Measurements from ENCODE around the gene CELF5. TPM values are rescaled to one million over a fixed set of nuclear protein-coding genes. Genes with fewer than 3 reads are reported as not detected.

CELF5 gene
- total RNA-seq, 4 donors from 2014 or later, result 0.27 to 0.48 TPM; not detected in 2

DNA sequence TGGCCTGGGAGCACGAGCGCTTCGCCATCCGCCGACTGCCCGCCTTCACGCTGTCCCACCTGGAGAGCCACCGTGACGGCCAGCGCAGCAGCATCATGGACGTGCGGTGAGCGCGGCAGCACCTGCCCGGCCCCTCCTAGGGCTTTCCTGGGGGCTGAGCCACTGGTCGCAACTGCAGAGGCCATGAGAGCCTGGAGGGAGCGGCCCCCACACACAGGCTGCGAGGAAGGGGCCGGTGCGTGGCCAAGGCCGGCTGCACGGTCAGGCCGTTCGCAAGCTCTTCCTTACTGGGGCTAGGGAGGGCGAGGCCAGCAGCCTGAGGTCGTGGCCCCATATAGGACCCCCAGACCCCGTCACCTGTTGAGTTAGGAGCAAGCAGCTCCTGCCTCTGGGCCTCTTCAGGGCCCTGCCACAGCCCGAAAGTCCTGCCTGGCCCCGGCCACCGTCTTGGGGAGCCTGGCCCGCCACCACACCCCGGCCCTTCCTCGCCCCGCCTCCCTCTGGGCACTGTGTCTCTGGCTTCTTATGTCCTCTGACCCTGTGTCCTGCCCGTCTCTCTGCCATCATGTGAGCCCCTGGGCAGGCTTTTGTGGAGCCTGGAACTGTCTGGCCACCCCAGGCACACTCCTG is 19.7 kb upstream of the CELF5 start:
- H3K27me3 ChIP-seq, result no peaks in the 10 kb centered on the region
- DNase-seq, result no peak
- in situ Hi-C loops (cut with MboI; ENCODE audit: low pct_ligation_motif_present in 1 of 4, low pct_unique_long_range_greater_than_20kb in 1 of 4, low sequenced_read_pairs in 3 of 4), result no loop called here
- TF ChIP-seq POLR2AphosphoS5 (IDR thresholded peaks at IDR 0.05), result no peak
- TF ChIP-seq POLR2A (IDR thresholded peaks at IDR 0.05), result no peak
- TF ChIP-seq, protein P1, sequence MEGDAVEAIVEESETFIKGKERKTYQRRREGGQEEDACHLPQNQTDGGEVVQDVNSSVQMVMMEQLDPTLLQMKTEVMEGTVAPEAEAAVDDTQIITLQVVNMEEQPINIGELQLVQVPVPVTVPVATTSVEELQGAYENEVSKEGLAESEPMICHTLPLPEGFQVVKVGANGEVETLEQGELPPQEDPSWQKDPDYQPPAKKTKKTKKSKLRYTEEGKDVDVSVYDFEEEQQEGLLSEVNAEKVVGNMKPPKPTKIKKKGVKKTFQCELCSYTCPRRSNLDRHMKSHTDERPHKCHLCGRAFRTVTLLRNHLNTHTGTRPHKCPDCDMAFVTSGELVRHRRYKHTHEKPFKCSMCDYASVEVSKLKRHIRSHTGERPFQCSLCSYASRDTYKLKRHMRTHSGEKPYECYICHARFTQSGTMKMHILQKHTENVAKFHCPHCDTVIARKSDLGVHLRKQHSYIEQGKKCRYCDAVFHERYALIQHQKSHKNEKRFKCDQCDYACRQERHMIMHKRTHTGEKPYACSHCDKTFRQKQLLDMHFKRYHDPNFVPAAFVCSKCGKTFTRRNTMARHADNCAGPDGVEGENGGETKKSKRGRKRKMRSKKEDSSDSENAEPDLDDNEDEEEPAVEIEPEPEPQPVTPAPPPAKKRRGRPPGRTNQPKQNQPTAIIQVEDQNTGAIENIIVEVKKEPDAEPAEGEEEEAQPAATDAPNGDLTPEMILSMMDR (IDR thresholded peaks at IDR 0.05), result no peak
- TF ChIP-seq EP300 (IDR thresholded peaks at IDR 0.05; ENCODE audit: low read depth), result no peak
- intact Hi-C loops (cut with DNase I; ENCODE audit: low total_unique reads), result no loop called here
- 95% methylated on average over 35 of the region's 35 CpGs; no CpG with 5 or more reads in 1 of the 2 donors for WGBS, 2 donors (ENCODE audit: low coverage in 1 of 2)
- no peak overlapping the region for H3K27ac ChIP-seq
- no peaks in the 10 kb centered on the region for H3K4me1 ChIP-seq
- peaks cover 0 to 34% (median 3%) of the 10 kb centered on the region in 4 donors for H3K36me3 ChIP-seq
- H3K9me3 ChIP-seq, result no peaks in the 10 kb centered on the region
- H3K4me3 ChIP-seq, result no peak overlapping the region

DNA sequence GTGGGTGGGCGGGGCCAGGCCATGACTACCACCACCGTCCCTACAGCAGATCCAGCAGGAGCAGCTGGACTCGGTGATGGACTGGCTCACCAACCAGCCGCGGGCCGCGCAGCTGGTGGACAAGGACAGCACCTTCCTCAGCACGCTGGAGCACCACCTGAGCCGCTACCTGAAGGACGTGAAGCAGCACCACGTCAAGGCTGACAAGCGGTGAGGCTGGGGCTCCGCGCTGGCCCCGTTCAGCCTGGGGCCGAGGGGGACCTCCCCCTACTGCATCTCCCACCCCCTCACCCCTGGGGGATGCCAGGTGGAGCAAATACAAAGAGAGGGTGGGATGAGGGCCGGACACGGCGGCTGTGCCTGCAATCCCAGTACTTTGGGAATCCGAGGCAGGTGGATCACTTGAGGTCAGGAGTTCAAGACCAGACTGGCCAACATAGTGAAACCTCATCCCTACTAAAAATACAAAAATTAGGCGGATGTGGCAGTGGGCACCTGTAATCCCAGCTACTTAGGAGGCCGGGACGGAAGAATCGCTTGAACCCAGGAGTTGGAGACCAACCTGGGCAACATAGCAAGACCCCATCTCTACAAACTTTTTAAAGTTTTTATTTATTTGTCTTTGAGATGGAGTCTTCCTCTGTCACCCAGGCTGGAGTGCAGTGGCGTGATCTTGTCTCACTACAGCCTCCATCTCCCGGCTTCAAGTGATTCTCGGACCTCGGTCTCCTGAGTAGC is 18.1 kb upstream of the CELF5 start:
- Histone ChIP-seq H3K36me3 (peaks cover 0 to 34% (median 3%) of the 10 kb centered on the region in 4 donors), H3K4me1 (no peaks in the 10 kb centered on the region), H3K27me3 (no peaks in the 10 kb centered on the region), H3K27ac (no peak overlapping the region), H3K9me3 (no peaks in the 10 kb centered on the region), H3K4me3 (no peak overlapping the region)
- DNase-seq, result no peak
- intact Hi-C loops (cut with DNase I; ENCODE audit: low total_unique reads) (no loop called here), in situ Hi-C loops (cut with MboI; ENCODE audit: low pct_ligation_motif_present in 1 of 4, low pct_unique_long_range_greater_than_20kb in 1 of 4, low sequenced_read_pairs in 3 of 4) (no loop called here)
- WGBS, 2 donors (ENCODE audit: low coverage in 1 of 2), result 96% methylated on average over 4 to 17 of the region's 28 CpGs
- TF ChIP-seq, protein P1 (IDR thresholded peaks at IDR 0.05), result no peak
- TF ChIP-seq POLR2AphosphoS5 (IDR thresholded peaks at IDR 0.05) (no peak), EP300 (IDR thresholded peaks at IDR 0.05; ENCODE audit: low read depth) (no peak), POLR2A (IDR thresholded peaks at IDR 0.05) (no peak)

DNA sequence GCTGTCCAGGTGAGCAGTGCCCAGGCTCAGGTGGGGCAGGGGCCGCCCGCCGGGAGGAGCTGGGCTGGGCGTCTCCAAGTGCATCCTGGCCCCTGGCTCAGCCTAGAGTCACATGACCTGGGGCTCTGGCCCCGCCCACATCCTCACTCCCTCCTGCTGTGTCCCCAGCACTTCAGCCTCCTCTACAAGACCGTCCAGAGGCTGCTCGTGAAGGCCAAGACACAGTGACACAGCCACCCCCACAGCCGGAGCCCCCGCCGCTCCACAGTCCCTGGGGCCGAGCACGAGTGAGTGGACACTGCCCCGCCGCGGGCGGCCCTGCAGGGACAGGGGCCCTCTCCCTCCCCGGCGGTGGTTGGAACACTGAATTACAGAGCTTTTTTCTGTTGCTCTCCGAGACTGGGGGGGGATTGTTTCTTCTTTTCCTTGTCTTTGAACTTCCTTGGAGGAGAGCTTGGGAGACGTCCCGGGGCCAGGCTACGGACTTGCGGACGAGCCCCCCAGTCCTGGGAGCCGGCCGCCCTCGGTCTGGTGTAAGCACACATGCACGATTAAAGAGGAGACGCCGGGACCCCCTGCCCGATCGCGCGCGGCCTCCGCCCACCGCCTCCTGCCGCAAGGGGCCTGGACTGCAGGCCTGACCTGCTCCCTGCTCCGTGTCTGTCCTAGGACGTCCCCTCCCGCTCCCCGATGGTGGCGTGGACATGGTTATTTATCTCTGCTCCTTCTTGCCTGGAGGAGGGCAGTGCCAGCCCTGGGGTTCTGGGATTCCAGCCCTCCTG is 16.8 kb upstream of the CELF5 start:
- H3K27me3 ChIP-seq, result no peaks in the 10 kb centered on the region
- H3K27ac ChIP-seq, result no peak overlapping the region
- H3K4me3 ChIP-seq, result no peak overlapping the region
- intact Hi-C loops (cut with DNase I; ENCODE audit: low total_unique reads) (no loop called here), in situ Hi-C loops (cut with MboI; ENCODE audit: low pct_ligation_motif_present in 1 of 4, low pct_unique_long_range_greater_than_20kb in 1 of 4, low sequenced_read_pairs in 3 of 4) (no loop called here)
- DNase-seq, result no peak
- no peaks in the 10 kb centered on the region for H3K9me3 ChIP-seq
- peaks cover 0 to 34% (median 3%) of the 10 kb centered on the region in 4 donors for H3K36me3 ChIP-seq
- 91% methylated on average over 43 of the region's 43 CpGs; no CpG with 5 or more reads in 1 of the 2 donors for WGBS, 2 donors (ENCODE audit: low coverage in 1 of 2)
- no peaks in the 10 kb centered on the region for H3K4me1 ChIP-seq
- TF ChIP-seq EP300 (IDR thresholded peaks at IDR 0.05; ENCODE audit: low read depth) (no peak), POLR2A (IDR thresholded peaks at IDR 0.05) (no peak), POLR2AphosphoS5 (IDR thresholded peaks at IDR 0.05) (no peak)
- TF ChIP-seq, protein P1 (IDR thresholded peaks at IDR 0.05), result no peak

All from transverse colon (tissue), 4 donors.